PC-3 (cell line): ENCODE results near the gene GRIP2.

Experiments
- EZH2 ChIP-seq: fragments of 300-600 bp; sonication (generic); IDR thresholded peaks from one replicate; pipeline ENCODE4 v1.6.1; 2017; ENCODE audit warnings: antibody characterized with exemption, mild to moderate bottlenecking, low read length; ENCODE audit not compliant: unreplicated experiment
- TF ChIP-seq, protein P1 (sequence below): fragments of 300-600 bp; sonication (generic); conservative IDR thresholded peaks from 2 replicates; pipeline ENCODE4 v1.5.1; 2017; ENCODE audit warnings: antibody characterized with exemption, low read depth, mild to moderate bottlenecking, low read length

DNA sequence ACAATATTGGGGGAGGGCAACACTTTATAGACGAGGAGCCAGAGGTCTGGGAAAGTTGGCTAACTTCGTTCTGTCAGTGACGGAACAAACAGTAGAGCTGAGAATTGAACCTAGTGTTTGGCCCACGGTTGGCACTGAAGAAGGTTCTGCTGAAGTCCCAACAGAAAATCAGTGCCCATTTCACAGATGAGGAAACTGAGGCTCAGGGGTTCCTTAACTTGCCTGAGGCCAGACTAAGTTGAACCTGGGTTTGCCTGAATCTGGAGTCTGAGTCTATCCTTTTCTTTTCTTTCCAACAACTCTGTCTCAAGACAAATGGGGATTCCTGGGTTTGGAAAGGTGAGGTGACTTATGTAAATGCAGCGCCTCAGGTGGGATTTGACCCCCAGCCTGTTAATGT lies 82.7 kb downstream of the GRIP2 start:
- TF ChIP-seq, protein P1, sequence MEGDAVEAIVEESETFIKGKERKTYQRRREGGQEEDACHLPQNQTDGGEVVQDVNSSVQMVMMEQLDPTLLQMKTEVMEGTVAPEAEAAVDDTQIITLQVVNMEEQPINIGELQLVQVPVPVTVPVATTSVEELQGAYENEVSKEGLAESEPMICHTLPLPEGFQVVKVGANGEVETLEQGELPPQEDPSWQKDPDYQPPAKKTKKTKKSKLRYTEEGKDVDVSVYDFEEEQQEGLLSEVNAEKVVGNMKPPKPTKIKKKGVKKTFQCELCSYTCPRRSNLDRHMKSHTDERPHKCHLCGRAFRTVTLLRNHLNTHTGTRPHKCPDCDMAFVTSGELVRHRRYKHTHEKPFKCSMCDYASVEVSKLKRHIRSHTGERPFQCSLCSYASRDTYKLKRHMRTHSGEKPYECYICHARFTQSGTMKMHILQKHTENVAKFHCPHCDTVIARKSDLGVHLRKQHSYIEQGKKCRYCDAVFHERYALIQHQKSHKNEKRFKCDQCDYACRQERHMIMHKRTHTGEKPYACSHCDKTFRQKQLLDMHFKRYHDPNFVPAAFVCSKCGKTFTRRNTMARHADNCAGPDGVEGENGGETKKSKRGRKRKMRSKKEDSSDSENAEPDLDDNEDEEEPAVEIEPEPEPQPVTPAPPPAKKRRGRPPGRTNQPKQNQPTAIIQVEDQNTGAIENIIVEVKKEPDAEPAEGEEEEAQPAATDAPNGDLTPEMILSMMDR = no peak
- TF ChIP-seq EZH2 = no peak
